GM19468 (cell line): ENCODE measurements around the gene OCLN.
"Not testable (repeated sequence)": the region's sequence is repeated elsewhere in the genome, so short reads cannot be mapped to it uniquely, and the experiment has no call there.

Source experiments
- ATAC-seq: cut with Tn5 transposase; IDR thresholded peaks from one replicate; pipeline ENCODE4 v1.9.1; 2021; ENCODE audit warnings: mild to moderate bottlenecking, moderate library complexity, moderate number of reproducible peaks; ENCODE audit not compliant: unreplicated experiment; ENCODE audit errors: extremely low read depth

OCLN gene

DNA sequence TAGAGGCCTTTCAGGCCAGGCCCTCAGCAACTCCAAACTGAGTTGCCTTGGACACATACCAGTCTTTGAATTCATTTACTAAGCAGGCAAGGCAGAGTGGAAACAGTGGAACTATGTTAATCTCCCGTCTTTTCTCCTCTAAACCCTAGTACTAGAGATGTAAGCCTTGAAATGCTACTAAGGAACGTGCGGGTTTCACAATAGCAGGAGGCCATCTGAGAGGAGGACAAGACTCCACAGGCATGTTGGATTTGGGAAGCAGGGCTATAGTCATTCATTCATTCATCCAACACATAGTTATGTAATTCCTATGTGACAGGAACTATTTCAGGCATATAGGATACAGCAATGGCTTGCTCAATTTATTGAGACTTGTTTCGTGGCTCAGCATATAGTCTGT, 3.3 kb upstream of the OCLN start:
- ATAC-seq = no peak

DNA sequence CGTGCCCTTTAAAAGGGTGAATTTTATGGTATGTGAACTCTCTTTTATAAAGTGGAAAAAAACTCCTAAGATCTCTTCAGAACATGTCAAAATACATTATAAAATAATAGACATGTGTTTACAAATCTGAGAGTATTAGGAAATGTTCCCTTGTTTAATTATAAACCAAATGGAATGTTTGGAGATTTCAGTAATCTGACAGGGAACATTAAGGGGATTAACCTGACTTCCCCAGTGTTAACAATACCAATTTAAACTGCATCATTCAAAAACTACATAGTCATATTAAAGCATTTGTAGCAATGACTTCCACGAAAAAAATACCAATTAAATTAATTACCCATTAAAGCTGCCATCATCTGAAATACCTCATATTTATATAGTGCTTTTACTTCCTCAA, 1.6 kb upstream of the OCLN start:
- no peak for ATAC-seq

GRCh38 chr5:69491838-69492390, 676 bp upstream of the OCLN start:
- ATAC-seq = no peak

- ATAC-seq = no peak
These were observed 369 bp downstream of the OCLN start for GRCh38 chr5:69492923-69493395.

GRCh38 chr5:69493396-69494133, 975 bp downstream of the OCLN start:
- no peak for ATAC-seq

DNA sequence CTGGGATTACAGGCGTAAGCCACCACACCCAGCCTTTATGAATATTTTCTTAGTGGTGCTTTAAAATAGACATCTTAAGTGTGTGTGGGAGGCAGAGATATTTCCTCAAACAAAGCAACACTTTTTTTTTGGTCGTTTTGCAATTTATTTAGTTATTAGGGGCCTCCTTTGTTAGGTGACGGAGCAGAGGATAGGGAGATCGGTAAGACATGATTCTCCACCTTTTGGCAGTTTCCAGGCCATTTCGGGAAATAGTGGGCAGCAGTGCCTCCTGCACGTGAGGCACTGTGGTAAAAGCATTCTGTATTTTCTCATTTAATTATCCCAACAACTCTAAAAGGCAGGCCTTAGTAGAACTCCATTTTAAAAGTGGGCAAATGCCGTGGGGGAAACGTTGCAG, 1.9 kb downstream of the OCLN start:
- no peak for ATAC-seq

DNA sequence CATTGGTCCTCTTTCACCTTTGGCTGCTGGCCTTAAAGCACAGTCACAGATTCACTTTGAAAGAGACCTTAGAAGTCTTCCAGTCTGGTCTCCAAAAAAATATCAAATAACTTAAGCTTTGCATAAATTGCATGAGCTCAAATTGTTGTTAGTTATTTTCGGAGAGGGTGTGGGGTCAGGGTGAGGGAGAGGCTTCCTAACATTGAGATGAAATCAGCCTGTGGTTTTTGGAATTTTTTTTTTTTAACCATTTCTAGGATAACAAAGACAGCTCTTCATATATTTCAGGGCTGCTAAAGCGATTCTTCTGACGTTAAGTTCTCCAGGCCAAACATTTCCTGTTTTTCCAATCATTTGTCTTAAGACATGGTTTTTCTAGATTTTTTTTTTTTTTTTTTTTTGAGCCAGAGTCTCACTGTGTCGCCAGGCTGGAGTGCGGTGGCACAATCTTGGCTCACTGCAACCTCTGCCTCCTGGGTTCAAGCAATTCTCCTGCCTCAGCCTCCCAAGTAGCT, 4.5 kb downstream of the OCLN start:
- no peak for ATAC-seq

GRCh38 chr5:69498384-69498783, 5.8 kb downstream of the OCLN start:
- ATAC-seq = no peak

- ATAC-seq = no peak
These were observed 9.8 kb downstream of the OCLN start for GRCh38 chr5:69502367-69502766.

DNA sequence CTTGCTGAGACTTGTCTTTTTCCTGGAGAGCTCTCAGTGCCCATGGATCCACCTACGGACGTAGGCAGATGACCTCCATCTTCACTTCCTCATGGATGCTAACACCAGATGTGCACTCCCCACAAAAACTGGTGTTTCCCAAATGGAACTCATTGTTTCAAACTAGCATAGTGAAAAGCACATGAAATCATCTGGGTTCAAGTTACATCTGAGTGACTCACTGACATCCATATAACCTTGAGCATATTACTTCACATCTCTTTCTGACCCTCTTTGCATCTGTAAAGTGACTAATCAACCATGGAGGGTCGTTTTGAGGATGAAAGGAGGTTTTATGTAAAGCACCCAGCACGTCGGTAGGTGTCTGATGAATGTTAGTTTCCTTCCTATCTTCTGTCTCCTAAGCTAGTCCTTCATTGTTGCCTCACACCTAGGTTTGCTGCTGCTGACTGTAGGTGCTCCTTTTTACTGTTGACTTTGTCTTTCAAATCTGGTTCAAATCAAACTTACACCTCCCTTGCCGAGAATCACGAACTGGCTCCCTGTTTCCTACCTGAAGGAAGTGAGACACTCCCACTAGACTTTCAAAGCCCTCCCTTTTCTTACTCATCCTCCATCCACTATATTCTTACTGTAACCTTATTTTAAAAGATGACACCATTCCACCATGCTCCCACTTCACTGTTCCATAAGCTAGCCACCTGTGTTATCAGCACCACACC, 10.3 kb downstream of the OCLN start:
- no peak for ATAC-seq

DNA sequence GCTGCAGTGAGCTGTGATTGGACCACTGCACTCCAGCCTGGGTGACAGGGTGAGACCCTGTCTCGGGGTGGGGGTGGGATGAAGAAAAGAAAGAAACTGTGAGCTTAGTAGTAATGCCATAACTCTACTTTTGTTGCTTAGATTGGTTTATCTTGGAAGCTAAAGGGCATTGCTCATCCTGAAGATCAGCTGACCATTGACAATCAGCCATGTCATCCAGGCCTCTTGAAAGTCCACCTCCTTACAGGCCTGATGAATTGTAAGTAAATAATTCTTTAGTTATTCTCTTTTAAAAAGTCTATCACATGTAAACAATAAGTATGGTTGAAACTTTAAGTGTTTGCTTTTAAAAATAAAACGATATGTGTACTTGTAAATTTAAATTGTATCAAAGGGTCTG, 11.4 kb downstream of the OCLN start:
- no peak for ATAC-seq

DNA sequence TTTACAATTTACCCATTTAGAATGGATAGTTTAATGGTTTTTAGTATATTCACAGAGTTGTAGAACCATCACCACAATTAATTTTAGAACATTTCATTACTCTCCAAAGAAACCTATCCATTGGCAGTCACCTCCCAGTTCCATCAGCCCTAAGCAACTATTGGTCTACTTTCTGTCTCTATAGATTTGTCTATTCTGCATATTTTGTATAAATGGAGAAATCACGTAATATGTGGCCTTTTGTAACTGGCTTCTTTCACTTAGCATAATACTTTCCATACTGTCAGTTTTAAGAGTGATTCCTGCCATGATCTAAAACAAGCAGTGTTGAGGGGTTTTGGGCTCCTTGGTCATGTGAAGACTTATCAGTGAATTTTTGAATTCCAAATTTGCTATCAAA, 12.7 kb downstream of the OCLN start:
- ATAC-seq = no peak

DNA sequence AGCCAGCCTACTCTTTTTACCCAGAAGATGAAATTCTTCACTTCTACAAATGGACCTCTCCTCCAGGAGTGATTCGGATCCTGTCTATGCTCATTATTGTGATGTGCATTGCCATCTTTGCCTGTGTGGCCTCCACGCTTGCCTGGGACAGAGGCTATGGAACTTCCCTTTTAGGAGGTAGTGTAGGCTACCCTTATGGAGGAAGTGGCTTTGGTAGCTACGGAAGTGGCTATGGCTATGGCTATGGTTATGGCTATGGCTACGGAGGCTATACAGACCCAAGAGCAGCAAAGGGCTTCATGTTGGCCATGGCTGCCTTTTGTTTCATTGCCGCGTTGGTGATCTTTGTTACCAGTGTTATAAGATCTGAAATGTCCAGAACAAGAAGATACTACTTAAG, 16.6 kb downstream of the OCLN start:
- no peak for ATAC-seq

DNA sequence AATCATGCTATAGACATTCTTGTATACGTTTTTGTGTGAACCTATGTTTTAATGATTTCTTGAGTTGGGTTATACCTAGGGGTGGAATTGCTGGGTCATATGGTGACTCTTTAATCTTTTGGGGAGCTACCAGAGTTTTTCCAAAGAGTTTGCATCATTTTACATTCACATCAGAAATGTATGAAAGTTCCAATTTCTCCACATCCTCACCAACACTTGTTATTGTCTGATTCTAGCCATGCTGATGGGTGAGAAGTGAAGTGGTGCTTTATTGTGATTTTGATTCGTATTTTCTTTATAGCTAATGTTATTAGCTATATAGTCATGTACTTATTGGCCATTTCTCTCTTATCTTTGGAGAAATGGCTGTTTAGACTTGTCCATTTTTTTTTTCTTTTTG, 18.1 kb downstream of the OCLN start:
- no peak for ATAC-seq

DNA sequence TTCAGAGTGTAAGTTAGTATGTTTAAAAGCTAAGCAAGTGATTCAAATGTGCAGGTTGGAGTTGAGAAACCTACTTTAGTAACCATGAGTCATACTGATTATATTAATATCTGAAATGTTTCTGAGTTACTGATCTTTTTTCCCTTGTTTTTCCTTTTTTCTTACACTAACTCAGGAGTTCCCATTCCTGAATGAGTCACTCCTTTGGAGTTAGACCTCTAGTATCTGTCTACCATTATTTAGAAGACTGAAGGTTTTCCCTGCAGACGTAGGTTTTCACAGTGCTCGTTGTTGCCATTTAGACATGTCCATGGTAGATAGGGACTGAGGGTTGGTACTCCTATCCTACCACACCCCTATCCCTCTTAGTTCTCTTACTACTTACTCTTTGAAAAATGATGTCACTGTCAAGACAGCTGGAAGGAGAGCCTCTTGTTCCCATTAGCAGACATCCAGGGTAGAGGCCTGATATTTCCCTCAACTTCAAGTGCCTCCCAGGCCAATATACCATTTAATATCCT, 20.2 kb downstream of the OCLN start:
- ATAC-seq = no peak

GRCh38 chr5:69515570-69515969, 23.0 kb downstream of the OCLN start:
- ATAC-seq = not testable (repeated sequence)

DNA sequence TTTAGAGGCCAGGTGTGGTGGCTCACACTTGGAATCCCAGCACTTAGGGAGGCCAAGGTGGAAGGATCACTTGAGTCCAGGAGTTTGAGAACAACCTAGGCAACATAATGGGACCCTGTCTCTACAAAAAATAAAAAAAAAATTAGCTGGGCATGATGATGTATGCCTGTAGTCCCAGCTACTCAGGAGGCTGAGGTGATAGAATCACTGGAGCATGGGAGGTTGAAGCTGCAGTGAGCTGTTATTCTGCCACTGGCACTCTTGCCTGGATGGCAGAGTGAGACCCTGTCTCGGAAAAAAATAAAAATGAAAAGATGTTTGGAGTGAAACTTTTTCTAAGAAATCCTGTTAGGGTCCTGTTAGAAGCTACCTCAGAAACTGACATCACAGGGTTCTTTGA, 24.2 kb downstream of the OCLN start:
- no peak for ATAC-seq

- ATAC-seq = no peak
These were observed 25.2 kb downstream of the OCLN start for GRCh38 chr5:69517763-69518212.

- no peak for ATAC-seq
These were observed 26.7 kb downstream of the OCLN start for GRCh38 chr5:69519285-69519684.

DNA sequence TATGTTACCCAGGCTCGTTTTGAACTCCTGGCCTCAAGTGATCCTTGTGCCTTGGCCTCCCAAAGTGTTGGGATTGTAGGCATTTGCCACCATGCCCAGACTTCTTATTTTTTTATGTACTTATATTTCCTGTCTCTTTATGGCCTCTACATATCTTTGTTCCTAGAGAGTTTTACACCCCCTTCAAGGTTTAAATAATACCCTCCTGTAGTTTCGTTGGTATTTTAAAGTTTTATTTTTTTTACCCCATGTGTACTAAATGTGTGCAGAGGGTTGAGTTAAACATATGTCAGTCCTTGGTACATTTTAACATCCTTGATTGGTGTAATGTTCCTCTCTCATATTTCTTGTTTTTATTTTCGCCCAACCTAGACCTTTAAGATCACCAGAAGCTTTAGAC, 29.4 kb downstream of the OCLN start:
- ATAC-seq = no peak

- no peak for ATAC-seq
These were observed 32.9 kb downstream of the OCLN start for GRCh38 chr5:69525490-69525889.
